ENCODE measurements around the gene RPIA.
"Not testable (repeated sequence)": the region's sequence is repeated elsewhere in the genome, so short reads cannot be mapped to it uniquely, and the experiment has no call there.

DNA sequence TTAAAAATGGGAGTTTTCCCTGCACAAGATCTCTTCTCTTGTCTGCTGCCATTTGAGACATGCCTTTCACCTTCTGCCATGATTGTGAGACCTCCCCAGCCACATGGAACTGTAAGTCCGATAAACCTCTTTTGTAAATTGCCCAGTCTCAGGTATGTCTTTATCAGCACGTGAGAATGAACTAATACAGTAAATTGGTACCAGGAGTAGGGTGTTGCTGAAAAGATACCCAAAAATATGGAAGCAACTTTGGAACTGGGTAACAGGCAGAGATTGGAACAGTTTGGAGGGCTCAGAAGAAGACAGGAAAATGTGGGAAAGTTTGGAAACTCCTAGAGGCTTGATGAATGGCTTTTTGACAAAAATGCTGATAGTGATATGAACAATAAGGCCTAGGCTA is 67.2 kb downstream of the RPIA start:
- TF ChIP-seq, protein P1, sequence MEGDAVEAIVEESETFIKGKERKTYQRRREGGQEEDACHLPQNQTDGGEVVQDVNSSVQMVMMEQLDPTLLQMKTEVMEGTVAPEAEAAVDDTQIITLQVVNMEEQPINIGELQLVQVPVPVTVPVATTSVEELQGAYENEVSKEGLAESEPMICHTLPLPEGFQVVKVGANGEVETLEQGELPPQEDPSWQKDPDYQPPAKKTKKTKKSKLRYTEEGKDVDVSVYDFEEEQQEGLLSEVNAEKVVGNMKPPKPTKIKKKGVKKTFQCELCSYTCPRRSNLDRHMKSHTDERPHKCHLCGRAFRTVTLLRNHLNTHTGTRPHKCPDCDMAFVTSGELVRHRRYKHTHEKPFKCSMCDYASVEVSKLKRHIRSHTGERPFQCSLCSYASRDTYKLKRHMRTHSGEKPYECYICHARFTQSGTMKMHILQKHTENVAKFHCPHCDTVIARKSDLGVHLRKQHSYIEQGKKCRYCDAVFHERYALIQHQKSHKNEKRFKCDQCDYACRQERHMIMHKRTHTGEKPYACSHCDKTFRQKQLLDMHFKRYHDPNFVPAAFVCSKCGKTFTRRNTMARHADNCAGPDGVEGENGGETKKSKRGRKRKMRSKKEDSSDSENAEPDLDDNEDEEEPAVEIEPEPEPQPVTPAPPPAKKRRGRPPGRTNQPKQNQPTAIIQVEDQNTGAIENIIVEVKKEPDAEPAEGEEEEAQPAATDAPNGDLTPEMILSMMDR (conservative IDR thresholded peaks at IDR 0.05; ENCODE audit: low read length), result not testable (repeated sequence)
- not testable (repeated sequence) for TF ChIP-seq EZH2phosphoT487 (IDR thresholded peaks at IDR 0.05; ENCODE audit: borderline replicate concordance, low read depth, low read length)
